Activated T-helper 1 cell treated with anti-CD3 and anti-CD28 coated beads, Interleukin-2, amount 50 U/mL, for 16 hours (primary cell): Measurements from ENCODE around the gene TRPV4.
"Not testable (repeated sequence)": the region's sequence is repeated elsewhere in the genome, so short reads cannot be mapped to it uniquely, and the experiment has no call there.

Experiments
- DNase-seq, 2 donors: peaks; one replicate each; pipeline ENCODE4 v3.0.0-alpha.2; 2020; ENCODE audit warnings: low read depth in 1 of 2, low spot score in 1 of 2

TRPV4 gene

GRCh38 chr12:109833307-109834189 lies at the start of gene TRPV4:
Gene TRPV4, minus strand, starts transcription at chr12:109833398. Its CDS starts 18,602 bp downstream, at chr12:109814796.
- no peak for DNase-seq

GRCh38 chr12:109881752-109882151 lies 48.6 kb upstream of the TRPV4 start:
- no peak for DNase-seq

- DNase-seq, result no peak
These were observed 47.7 kb upstream of the TRPV4 start for GRCh38 chr12:109880938-109881337.

- DNase-seq, result peak; percentile 71 to 88
These were observed 47.1 kb upstream of the TRPV4 start, which contains the start of gene GLTP for GRCh38 chr12:109880043-109880931. Gene GLTP, minus strand, starts transcription at chr12:109880541. Its CDS starts 167 bp downstream, at chr12:109880374.

GRCh38 chr12:109879351-109880042 lies 46.3 kb upstream of the TRPV4 start:
- no peak for DNase-seq

- no peak for DNase-seq
These were observed 45.6 kb upstream of the TRPV4 start for GRCh38 chr12:109878749-109879148.

GRCh38 chr12:109878247-109878625 lies 45.0 kb upstream of the TRPV4 start:
- no peak for DNase-seq

GRCh38 chr12:109877504-109878246 lies 44.5 kb upstream of the TRPV4 start:
- DNase-seq, result no peak

GRCh38 chr12:109876406-109876805 lies 43.2 kb upstream of the TRPV4 start:
- no peak for DNase-seq

DNA sequence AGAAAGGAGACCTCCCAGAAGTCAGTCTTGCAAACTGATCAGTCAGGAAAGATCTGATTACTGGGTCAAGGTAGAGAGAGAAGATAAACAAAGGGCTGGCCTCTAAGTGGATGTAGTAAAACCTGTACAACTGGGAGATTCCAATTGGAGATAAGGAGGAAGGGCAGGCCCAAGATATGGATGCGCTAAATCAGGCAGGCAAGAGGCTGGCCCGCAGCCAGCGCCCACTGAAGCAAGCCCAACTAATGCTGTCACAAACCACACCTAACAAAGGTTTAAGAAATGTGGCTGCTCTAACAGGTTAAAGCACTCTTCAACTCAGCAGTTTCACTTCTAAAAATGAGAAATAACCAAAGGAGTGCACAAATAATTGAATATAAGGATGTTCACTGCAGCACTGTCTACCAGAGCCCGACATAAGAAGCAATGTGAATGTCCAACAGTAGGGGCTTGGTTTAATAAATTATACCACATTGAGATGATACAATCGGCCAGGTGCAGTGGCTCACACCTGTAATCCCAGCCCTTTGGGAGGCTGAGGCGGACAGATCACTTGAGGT lies 42.5 kb upstream of the TRPV4 start:
- DNase-seq, result no peak

- no peak for DNase-seq
These were observed 40.5 kb upstream of the TRPV4 start for GRCh38 chr12:109873653-109874052.

DNA sequence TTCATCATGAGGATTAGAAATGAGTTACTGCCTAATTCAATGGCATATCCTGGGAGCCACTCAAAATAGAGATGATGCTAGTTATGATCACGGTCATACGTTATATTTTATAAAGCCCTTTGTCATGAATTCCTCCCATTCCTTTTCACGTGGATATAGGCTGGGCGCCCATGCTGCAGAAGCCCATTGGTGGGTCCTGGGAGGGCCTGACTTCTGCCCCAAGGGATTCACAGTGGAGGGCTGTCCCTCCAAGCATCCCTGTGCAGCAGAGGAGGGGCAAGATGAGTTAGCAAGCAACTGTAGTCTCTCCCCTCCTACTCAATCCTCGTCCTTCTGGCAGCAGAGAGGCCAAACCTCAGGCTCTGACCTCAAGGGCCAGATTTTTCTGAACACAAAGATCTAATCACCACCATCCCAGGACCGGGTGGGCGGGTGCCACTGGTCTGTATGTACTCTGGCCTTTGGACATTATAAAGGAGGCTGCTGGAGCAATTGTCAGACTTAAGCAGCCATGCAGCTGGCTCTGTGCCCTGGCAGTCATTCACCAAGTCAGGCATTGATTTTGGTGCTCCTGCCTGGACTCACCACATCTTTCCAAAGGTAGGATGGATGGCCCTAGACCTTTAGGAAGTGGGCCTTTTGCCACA lies 38.6 kb upstream of the TRPV4 start:
- no peak for DNase-seq

DNA sequence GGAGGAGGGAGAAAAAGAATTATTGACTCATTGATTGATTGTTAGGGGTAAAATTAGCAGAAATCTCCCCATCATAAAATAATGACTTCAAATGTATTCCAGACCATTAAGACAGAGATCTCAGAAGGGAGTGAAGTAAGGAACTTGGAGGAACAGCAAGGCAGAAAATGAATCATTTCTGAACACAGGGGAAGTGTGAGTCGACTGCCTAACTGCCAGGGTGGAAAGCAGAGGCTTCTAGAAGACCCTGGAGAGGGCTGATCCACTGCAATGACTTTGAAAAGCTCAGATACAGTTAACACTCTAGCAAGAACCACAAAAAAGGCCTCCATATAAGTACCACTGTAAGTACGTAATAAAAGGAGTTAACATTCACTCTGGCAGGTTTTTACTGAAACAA lies 37.5 kb upstream of the TRPV4 start:
- DNase-seq, result no peak

DNA sequence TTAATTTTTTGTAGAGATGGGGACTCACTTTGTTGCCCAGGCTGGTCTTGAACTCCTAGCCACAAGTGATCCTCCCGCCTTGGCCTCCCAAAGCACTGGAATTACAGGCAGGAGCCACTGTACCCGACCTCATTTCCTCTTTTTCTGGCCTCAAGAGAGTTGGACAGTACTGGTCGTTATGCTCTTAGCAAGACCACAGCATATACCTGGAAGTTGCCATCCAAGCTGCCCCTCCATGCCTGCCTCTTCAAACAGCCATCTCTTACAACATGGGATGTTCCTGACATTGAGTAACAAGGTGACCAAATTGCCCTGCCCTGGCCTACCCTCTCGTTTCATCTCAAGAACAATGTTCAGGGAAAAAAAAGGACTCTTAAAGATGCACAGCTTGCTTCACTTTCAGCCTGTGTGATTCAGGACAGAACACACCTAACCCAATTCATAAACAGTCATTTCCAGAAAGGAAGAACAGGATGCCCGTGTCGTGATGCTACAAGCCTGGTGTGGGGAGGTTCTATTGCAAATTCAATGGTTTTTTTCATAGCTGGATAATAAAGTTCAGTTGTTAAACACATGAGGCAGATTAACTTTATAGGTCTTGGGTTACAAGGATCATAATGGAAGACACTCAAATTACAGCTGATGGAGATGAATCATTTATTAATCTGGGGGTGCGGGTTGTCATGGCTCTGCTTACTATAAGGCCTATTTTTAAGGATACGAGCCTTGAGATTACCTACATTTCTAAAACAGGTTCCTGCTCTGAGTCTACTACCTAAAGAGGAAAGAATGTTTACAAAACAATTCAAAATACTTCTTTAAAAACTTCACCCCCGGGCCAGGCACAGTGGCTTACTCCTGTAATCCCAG lies 35.2 kb upstream of the TRPV4 start:
- DNase-seq, result no peak

GRCh38 chr12:109864916-109865315 lies 31.7 kb upstream of the TRPV4 start:
- no peak for DNase-seq

DNA sequence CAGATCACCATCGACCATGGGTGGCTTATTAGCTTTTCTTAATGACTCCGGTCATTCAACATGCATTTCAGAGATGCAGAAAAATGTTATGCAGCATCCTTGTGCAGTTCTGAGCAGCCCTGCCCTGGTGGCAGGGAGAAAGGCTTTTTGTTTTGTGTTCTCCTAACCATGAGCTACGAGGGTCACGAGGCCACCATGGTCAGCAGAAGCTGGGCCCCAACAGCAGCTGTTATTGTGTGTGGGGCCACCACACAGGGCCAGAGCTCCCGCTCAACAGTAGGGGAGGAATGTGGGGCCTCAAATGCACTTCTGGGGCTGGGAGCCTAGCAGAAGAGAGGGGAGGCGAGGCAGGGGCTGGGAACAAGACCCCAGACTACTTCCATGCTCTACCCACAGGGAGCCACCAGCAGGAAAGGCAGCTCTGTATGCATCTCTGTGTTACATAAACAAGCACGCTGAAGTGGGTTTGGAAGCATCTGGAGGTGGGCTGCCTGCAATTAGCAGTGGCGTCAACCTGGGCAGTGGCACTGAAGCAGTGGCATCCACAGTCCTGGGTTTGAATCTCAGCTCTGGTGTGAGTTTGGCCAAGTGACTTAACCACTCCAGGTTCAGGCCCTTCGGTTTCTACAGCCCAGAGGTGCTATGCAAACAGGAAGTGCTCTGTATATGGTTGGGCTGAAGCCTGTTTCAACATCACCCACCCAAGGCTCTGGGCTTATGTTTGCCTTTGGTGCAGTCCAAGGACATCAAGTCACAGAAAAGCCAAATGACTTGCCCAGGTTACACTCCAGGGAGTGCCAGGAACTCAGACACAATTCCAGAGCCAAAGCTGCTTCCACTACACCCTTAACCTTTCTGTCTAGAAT lies 30.9 kb upstream of the TRPV4 start:
- DNase-seq, result no peak

DNA sequence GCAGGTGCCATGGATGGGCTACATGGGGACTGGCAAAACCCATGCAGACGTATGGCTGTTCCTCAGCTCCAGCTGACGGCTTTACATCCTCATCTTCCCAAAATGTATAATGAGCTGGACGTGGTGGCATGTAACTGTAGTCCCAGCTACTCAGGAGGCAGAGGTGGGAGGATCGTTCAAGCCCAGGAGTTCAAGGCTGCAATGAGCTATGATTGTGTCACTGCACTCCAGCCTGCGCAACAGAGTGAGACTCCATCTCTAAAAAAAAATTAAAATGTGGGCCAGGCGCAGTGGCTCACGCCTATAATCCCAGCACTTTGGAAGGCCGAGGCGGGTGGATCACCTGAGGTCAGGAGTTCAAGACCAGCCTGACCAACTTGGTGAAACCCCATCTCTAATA lies 29.3 kb upstream of the TRPV4 start:
- not testable (repeated sequence) for DNase-seq
